Mucosa of gallbladder (tissue), 1 donor: ENCODE results near the gene BIRC7. TPM values are rescaled to one million over a fixed set of nuclear protein-coding genes. Genes with fewer than 3 reads are reported as not detected.

Source experiments
- DNase-seq: peaks from one replicate; pipeline ENCODE4 v3.0.0-alpha.2; 2020; ENCODE audit warnings: low spot score
- total RNA-seq: library from RNA; stranded (reverse); gene quantifications from one replicate; pipeline ENCODE4 v1.2.1, GENCODE V29; 2021
- donor health status: DM: no; HTN: no; CAD: no.

BIRC7 gene, protein sequence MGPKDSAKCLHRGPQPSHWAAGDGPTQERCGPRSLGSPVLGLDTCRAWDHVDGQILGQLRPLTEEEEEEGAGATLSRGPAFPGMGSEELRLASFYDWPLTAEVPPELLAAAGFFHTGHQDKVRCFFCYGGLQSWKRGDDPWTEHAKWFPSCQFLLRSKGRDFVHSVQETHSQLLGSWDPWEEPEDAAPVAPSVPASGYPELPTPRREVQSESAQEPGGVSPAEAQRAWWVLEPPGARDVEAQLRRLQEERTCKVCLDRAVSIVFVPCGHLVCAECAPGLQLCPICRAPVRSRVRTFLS
- total RNA-seq, result 0.14 TPM

DNA sequence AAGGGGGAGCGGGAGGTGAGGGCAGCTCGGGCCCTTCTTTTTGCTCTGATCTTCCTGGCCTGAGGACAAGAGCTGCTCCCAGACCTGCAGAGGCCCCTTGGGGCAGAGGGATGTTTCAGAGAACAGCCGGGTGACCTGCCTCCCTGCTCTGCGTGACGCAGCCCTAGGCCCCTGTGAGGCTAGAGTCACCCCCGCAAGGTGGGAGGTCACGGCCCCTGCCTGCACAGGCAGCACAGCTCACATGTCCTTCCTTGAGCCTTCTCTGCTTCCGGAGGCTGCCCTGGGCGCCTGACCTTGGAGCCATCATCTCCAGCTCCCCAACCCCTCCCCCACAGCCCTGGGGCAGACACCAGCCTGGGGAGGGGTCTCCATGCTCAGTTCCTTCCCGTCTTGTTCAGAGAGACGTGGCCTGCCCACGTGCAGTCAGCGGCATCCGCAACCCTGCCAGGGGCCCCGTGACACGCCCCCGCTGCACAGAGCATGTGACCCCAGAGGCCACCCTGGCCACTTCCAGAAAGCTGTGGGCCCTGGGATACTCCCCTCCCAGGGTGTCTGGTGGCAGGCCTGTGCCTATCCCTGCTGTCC, at the start of gene BIRC7:
Gene BIRC7, plus strand, starts transcription at position 507 of the 585 bp plus-strand sequence. CDS start 192 bp downstream, outside the sequence.
- no peak for DNase-seq

GRCh38 chr20:63186084-63186483, 49.6 kb upstream of the BIRC7 start:
- DNase-seq, result no peak

DNA sequence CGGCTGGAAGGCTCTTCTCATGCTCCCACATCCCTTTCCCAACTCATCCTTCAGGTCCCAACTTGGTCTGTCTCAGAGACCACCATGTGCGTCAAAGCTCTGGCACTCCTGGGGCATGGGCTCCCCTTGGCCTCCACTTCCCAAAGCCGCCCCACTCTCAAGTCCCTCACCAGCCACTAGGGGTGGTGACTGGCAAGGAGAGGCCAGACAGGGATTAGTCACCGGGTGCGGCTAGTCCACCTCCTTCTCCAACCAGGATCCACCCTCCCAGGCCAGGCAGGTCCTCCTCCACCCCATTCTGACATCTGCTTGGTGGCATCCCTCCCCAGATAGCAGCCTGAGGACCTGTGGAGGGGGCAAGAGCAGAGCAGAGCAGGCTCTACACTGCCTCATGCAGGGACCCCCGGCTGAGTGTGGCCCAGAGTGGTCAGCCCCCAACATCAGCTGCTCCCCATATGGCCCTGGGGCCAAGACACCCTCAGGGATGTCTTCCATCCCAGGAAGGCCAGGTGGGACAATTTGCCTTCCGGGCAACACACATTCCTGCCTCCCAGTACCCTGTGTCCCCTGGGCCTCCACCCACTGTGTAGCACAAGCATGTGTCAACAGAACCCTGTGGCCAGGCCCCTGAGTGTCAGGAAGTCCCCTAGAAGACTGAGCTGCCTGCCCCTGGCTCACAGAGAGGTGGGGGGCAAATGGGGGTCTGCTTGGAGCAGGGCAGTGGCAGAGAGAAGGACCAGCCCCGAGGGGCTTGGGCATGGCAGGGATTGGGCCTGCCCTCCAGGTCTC, 49.0 kb upstream of the BIRC7 start:
- DNase-seq, result no peak

GRCh38 chr20:63187338-63188158, 48.2 kb upstream of the BIRC7 start:
- DNase-seq, result no peak

GRCh38 chr20:63188159-63188442, 47.6 kb upstream of the BIRC7 start:
- DNase-seq, result no peak

DNA sequence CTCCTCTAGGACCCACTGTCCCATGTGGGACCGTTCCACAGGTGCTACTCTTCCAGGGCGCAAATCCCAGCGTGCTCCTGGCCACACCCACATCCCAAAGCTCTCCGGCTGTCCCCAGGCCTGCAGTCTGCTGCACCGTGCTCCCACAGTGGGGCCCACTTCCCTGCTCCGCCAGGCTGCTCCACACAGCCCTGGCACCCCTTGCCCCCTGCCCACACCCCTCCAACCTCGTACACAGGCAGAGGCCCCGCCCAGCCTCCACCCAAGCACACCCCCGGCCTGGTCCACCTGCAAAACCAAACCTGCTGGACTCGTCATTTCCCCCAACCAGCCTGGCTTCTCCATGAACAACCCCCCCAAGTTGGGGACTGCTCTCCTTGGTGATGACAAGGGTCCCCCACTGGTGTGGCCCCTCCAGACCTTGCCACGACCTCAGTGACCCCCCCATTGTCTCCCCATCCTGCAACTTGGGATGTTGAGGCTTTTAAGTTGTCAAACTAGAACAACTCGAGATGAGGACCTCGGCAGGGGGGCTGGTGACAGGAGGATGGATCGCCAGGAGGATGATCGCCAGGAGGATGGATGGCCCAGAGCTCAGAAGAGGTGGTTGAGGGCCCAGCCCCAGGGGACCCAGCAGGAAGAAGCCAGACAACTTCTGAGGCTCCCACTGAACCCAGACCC, 46.9 kb upstream of the BIRC7 start:
- DNase-seq, result no peak

DNA sequence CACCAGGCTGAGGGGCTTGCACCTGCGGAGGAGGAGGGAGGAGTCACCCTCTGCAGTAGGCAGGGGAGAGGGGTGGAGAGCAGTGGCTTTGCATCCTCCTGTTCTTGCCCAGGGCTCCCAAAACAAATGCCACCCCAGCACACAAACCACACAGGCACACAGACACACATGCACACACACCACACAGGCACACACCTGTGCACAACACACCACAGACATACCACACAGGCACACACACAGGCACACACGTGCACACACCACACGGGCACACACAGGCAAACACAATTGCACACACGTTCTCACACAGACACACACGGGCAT, 46.4 kb upstream of the BIRC7 start:
- no peak for DNase-seq

- no peak for DNase-seq
Observed at GRCh38 chr20:63189846-63190559, 45.7 kb upstream of the BIRC7 start.

- no peak for DNase-seq
Observed at GRCh38 chr20:63190828-63191227, 44.9 kb upstream of the BIRC7 start.

GRCh38 chr20:63191400-63191799, 44.3 kb upstream of the BIRC7 start:
- peak; percentile 93 for DNase-seq

- DNase-seq, result no peak
Observed at GRCh38 chr20:63192721-63193120, 43.0 kb upstream of the BIRC7 start.

GRCh38 chr20:63194007-63194796, 41.5 kb upstream of the BIRC7 start:
- no peak for DNase-seq

DNA sequence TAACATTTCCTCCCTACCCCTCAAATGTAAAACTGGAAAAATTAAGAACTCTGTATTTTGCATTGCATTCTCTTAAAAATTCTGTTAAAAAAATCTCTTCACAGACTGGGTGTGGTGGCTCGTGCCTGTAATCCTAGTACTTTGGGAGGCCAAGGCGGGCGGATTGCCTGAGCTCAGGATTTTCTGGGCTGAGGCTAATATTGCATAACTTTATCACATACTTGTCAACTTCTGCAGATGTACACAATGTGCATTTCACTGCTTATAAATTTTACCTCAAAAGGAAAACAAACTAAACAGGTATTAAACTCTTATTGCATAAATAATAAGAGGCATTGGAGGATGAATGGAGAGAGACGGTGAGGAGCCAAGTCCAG, 40.9 kb upstream of the BIRC7 start:
- DNase-seq, result no peak

DNA sequence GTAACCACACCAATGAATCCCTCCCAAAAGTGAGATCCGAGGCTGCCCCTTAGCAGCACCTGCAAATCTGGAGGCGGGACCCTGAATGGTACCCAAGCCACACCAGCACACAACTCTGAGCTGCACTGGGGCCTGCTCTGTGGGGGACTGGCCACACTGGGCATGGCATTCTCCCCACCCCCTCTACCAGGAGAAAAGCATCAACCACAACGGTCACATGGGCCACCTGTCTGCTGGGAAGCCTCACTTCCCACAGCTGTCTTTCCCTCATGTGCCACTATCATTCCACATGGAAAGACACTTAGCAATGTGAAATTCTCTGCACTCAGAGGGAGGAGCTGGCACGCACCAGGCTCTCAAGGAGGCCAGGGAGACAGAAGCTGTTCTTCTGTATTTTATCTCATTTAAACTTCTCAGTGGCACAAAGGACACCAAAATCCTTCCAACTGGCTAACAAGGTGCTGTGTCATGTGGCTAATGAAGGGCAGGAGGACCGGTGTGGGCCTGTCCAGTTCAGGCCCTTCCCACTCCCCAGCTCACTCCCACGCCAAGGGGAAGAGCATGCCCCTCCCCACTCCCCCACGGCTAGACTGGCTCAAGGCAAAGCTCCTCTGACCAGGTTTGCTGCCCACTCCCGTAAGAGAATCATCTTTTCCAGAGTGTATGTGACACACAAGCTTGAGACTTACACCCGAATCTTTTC, 38.8 kb upstream of the BIRC7 start:
- DNase-seq, result no peak

DNA sequence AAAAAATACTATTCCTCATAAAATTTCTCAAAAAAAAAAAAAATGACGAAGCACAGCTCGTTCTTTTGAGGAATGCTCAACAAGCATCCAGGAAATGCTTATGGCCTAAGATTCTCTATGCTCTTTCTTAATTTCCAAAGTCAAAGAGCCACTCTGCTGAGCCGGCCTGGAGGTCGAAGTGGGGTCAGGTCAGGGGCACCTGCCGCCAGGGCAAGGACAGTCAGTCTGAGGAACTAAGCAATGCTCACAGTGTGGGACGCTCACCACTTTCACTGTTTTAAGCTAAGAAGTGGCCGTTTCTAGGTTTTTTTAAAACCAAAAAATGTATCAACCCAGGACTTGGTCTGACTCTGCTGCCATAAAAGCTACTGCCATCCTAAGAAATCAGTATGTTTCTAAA, 37.1 kb upstream of the BIRC7 start:
- DNase-seq, result no peak

DNA sequence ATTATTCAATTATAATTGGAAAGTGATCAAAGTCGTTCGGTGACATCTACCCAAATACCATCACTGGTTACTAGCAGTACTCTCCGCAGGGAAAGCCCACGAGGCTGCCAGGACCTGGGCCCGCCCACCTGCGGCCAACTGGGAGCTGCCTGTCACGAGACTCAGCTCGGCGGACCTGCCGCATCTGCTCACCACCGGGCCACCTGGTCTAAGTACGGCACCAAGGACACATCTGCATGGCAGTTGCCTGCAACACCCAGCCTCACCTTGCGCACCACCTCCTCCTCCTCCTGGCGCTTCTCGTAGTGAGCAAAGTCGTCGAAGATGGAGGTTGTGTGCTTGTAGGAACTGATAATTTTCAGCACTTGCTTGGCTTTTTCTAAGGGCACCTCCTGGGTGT, 33.7 kb upstream of the BIRC7 start:
- no peak for DNase-seq

- no peak for DNase-seq
Observed at GRCh38 chr20:63202811-63203526, 32.7 kb upstream of the BIRC7 start.

GRCh38 chr20:63204362-63204761, 31.3 kb upstream of the BIRC7 start:
- no peak for DNase-seq

DNA sequence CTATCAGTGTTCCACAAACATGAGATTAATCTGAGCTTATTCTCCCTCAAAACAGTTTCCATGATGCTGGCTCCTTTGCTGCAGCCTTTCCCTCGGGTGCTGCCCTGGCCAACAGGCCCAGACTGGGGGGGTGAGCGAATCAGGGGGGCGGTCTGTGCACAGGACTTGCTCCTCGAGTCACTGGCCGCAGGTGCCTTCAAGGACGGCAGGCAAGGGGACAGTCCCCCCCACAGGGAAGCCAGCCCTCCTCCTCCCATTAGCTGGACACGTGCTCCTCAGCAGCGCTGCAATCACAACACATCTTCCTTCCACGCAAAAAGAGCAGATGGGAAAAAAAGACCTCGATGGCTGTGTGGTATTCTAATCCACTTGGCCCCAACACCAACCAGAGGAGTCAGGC, 29.8 kb upstream of the BIRC7 start:
- no peak for DNase-seq
